Mesothelial cell of epicardium (in vitro differentiated cells): Measurements from ENCODE around the gene VPS4A. TPM values are rescaled to one million over a fixed set of nuclear protein-coding genes. Genes with fewer than 3 reads are reported as not detected.
A peak's percentile ranks its signal among the peaks of the same experiment; 100 is the strongest.
"Not testable (repeated sequence)": the region's sequence is repeated elsewhere in the genome, so short reads cannot be mapped to it uniquely, and the experiment has no call there.

Source experiments
- DNase-seq, 2 experiments: peaks; one replicate each; pipeline ENCODE4 v3.0.0; 2021; ENCODE audit warnings: low spot score in 2 of 2; ENCODE audit not compliant: unreplicated experiment in 2 of 2
- H3K27ac Mint-ChIP-seq: 2 replicates; pipeline ENCODE4 v1.8.0; 2021; ENCODE audit warnings: mixed read lengths
- H3K27me3 Mint-ChIP-seq: 2 replicates; pipeline ENCODE4 v1.8.0; 2021; ENCODE audit warnings: low read depth, mixed read lengths
- H3K36me3 Mint-ChIP-seq: 2 replicates; pipeline ENCODE4 v1.8.0; 2021; ENCODE audit warnings: mixed read lengths
- H3K4me1 Mint-ChIP-seq: 2 replicates; pipeline ENCODE4 v1.8.0; 2021; ENCODE audit warnings: mixed read lengths
- H3K4me3 Mint-ChIP-seq: 2 replicates; pipeline ENCODE4 v1.8.0; 2021; ENCODE audit warnings: mild to moderate bottlenecking, moderate library complexity, mixed read lengths
- H3K9me3 Mint-ChIP-seq: 2 replicates; pipeline ENCODE4 v1.8.0; 2021; ENCODE audit warnings: mixed read lengths
- CTCF ChIP-seq: fragments of 200-600 bp; sonication (generic); IDR thresholded peaks from one replicate; pipeline ENCODE4 v1.5.0; 2021; ENCODE audit warnings: antibody characterized with exemption; ENCODE audit not compliant: unreplicated experiment
- total RNA-seq: library from RNA; stranded (reverse); gene quantifications from 3 replicates; pipeline ENCODE4 v1.2.1, GENCODE V29; 2021

Gene VPS4A
- total RNA-seq, 1 donor from 2014 or later, result 29.8 TPM

- no peak overlapping the region for H3K27ac Mint-ChIP-seq
- TF ChIP-seq CTCF, result no peak
- H3K36me3 Mint-ChIP-seq, result peaks cover 12% of the 10 kb centered on the region
- H3K9me3 Mint-ChIP-seq, result no peaks in the 10 kb centered on the region
- no peaks in the 10 kb centered on the region for H3K27me3 Mint-ChIP-seq
- no peak overlapping the region for H3K4me3 Mint-ChIP-seq
- DNase-seq, result no peak
- H3K4me1 Mint-ChIP-seq, result peaks cover 2% of the 10 kb centered on the region
Measured at GRCh38 chr16:69285240-69285639, 25.9 kb upstream of the VPS4A start.

- H3K4me1 Mint-ChIP-seq, result peaks cover 2% of the 10 kb centered on the region
- peaks cover 10% of the 10 kb centered on the region for H3K36me3 Mint-ChIP-seq
- H3K27me3 Mint-ChIP-seq, result no peaks in the 10 kb centered on the region
- no peak for DNase-seq
- no peak overlapping the region for H3K4me3 Mint-ChIP-seq
- peak; percentile 84 for TF ChIP-seq CTCF
- H3K9me3 Mint-ChIP-seq, result no peaks in the 10 kb centered on the region
- no peak overlapping the region for H3K27ac Mint-ChIP-seq
Measured at GRCh38 chr16:69286941-69287713, 24.0 kb upstream of the VPS4A start.

- not testable (repeated sequence) for H3K36me3 Mint-ChIP-seq, H3K4me3 Mint-ChIP-seq, DNase-seq, H3K27me3 Mint-ChIP-seq, H3K9me3 Mint-ChIP-seq, H3K4me1 Mint-ChIP-seq, H3K27ac Mint-ChIP-seq
Measured at GRCh38 chr16:69291657-69292056, 19.5 kb upstream of the VPS4A start.

- no peaks in the 10 kb centered on the region for H3K27me3 Mint-ChIP-seq
- H3K4me1 Mint-ChIP-seq, result no peaks in the 10 kb centered on the region
- no peak for DNase-seq
- no peak for TF ChIP-seq CTCF
- H3K4me3 Mint-ChIP-seq, result no peak overlapping the region
- peaks cover 6% of the 10 kb centered on the region for H3K36me3 Mint-ChIP-seq
- H3K9me3 Mint-ChIP-seq, result no peaks in the 10 kb centered on the region
- H3K27ac Mint-ChIP-seq, result no peak overlapping the region
Measured at GRCh38 chr16:69293401-69293800, 17.7 kb upstream of the VPS4A start.

- no peak for DNase-seq
Measured at GRCh38 chr16:69294051-69294450, 17.1 kb upstream of the VPS4A start.

GRCh38 chr16:69296771-69297170 is 14.4 kb upstream of the VPS4A start:
- H3K27ac Mint-ChIP-seq, H3K27me3 Mint-ChIP-seq, H3K4me3 Mint-ChIP-seq, H3K9me3 Mint-ChIP-seq, DNase-seq, H3K4me1 Mint-ChIP-seq: not testable (repeated sequence)
- H3K36me3 Mint-ChIP-seq, result peaks cover 16% of the 10 kb centered on the region

More at GRCh38 chr16:69294051-69294450, 17.1 kb upstream of the VPS4A start:
- Mint-ChIP-seq H3K27ac (no peak overlapping the region), H3K27me3 (no peaks in the 10 kb centered on the region), H3K36me3 (peaks cover 8% of the 10 kb centered on the region), H3K9me3 (no peaks in the 10 kb centered on the region), H3K4me1 (no peaks in the 10 kb centered on the region), H3K4me3 (no peak overlapping the region)
- no peak for TF ChIP-seq CTCF
